HG02678 (cell line): ENCODE data around the gene OSBPL9.
"Not testable (repeated sequence)": the region's sequence is repeated elsewhere in the genome, so short reads cannot be mapped to it uniquely, and the experiment has no call there.

Source experiments
- ATAC-seq: cut with Tn5 transposase; IDR thresholded peaks from one replicate; pipeline ENCODE4 v1.9.1; 2021; ENCODE audit warnings: mild to moderate bottlenecking, moderate library complexity; ENCODE audit not compliant: unreplicated experiment

Gene OSBPL9

GRCh38 chr1:51607681-51608095 lies 9.2 kb upstream of the OSBPL9 start:
- ATAC-seq = no peak

- ATAC-seq = not testable (repeated sequence)
These were observed 6.8 kb upstream of the OSBPL9 start for GRCh38 chr1:51610104-51610503.

GRCh38 chr1:51610637-51611036 lies 6.3 kb upstream of the OSBPL9 start:
- no peak for ATAC-seq

GRCh38 chr1:51612447-51612961 lies 4.4 kb upstream of the OSBPL9 start:
- ATAC-seq = no peak

- ATAC-seq = no peak
These were observed 1.1 kb upstream of the OSBPL9 start for GRCh38 chr1:51615780-51616291.

- no peak for ATAC-seq
These were observed 402 bp upstream of the OSBPL9 start for GRCh38 chr1:51616490-51616889.

- no peak for ATAC-seq
These were observed 1.8 kb downstream of the OSBPL9 start for GRCh38 chr1:51618715-51619114.

- no peak for ATAC-seq
These were observed 3.6 kb downstream of the OSBPL9 start for GRCh38 chr1:51620470-51620869.

- no peak for ATAC-seq
These were observed 4.3 kb downstream of the OSBPL9 start for GRCh38 chr1:51621161-51621560.

- no peak for ATAC-seq
These were observed 5.1 kb downstream of the OSBPL9 start for GRCh38 chr1:51621841-51622454.

- ATAC-seq = no peak
These were observed 5.6 kb downstream of the OSBPL9 start for GRCh38 chr1:51622455-51622913.

- no peak for ATAC-seq
These were observed 6.1 kb downstream of the OSBPL9 start for GRCh38 chr1:51623025-51623424.

GRCh38 chr1:51623450-51623849 lies 6.6 kb downstream of the OSBPL9 start:
- ATAC-seq = no peak

- no peak for ATAC-seq
These were observed 8.0 kb downstream of the OSBPL9 start for GRCh38 chr1:51624855-51625254.

- no peak for ATAC-seq
These were observed 10.8 kb downstream of the OSBPL9 start for GRCh38 chr1:51627672-51628071.

GRCh38 chr1:51628715-51629590 lies 12.1 kb downstream of the OSBPL9 start:
- ATAC-seq = no peak

- no peak for ATAC-seq
These were observed 13.0 kb downstream of the OSBPL9 start for GRCh38 chr1:51629918-51630317.

- ATAC-seq = no peak
These were observed 13.5 kb downstream of the OSBPL9 start for GRCh38 chr1:51630393-51630792.

GRCh38 chr1:51630922-51631321 lies 14.0 kb downstream of the OSBPL9 start:
- ATAC-seq = no peak

- no peak for ATAC-seq
These were observed 14.9 kb downstream of the OSBPL9 start for GRCh38 chr1:51631747-51632146.

GRCh38 chr1:51634618-51635017 lies 17.7 kb downstream of the OSBPL9 start:
- ATAC-seq = no peak

GRCh38 chr1:51635615-51636014 lies 18.7 kb downstream of the OSBPL9 start:
- ATAC-seq = no peak
